HG02885 (cell line): ENCODE data around the gene GABPB2.
A peak's percentile ranks its signal among the peaks of the same experiment; 100 is the strongest.

Experiments
- ATAC-seq: cut with Tn5 transposase; IDR thresholded peaks from one replicate; pipeline ENCODE4 v1.9.1; 2021; ENCODE audit warnings: mild to moderate bottlenecking; ENCODE audit not compliant: unreplicated experiment, poor library complexity

GABPB2 gene

DNA sequence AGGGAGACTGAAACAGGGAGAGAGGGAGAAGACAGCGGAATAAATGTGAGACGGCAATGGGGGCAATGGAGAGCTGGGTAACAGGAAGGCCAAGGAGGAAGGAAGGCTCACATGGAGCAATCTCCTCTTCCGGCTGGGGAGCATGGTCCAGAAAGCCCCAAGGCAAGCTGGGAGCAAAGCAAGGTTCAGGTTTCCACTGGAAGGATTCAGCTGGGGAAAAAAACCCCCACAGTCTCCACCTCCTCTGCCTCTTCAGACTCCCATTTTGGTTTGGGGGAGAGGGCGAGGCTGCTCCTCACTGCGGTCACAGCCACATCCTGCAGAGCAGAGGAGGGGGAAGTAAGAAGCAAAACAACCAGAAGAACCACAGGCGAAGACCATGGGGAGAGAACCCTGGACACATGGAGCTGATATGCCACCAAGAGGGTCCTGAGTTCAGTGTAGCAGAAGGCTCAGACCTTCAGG, 86.5 kb downstream of the GABPB2 start:
- no peak for ATAC-seq

DNA sequence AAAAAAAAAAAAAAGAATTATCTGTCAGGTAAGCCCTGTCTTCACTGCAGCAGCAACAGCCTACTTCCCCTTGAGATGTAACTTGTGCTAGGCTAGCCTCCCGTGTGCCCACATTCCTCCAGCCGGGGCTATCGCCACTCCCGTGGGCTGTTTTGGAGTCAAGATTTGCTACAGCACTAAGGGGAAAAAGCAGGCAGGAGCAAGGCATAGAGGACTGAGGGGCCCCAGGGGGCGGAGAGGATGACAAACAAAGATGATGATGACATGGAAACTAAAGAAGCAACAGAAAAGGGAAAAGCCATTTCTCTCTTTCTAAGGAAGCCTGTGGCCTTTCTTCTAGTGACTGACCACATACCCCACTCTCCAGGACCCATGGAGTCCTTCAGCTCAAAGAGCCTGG, 87.8 kb downstream of the GABPB2 start:
- ATAC-seq = no peak

DNA sequence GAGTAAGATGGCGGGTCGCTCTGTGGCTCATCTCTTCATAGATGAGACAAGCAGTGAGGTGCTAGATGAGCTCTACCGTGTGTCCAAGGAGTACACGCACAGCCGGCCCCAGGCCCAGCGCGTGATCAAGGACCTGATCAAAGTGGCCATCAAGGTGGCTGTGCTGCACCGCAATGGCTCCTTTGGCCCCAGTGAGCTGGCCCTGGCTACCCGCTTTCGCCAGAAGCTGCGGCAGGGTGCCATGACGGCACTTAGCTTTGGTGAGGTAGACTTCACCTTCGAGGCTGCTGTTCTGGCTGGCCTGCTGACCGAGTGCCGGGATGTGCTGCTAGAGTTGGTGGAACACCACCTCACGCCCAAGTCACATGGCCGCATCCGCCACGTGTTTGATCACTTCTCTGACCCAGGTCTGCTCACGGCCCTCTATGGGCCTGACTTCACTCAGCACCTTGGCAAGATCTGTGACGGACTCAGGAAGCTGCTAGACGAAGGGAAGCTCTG, 88.2 kb downstream of the GABPB2 start:
- no peak for ATAC-seq

DNA sequence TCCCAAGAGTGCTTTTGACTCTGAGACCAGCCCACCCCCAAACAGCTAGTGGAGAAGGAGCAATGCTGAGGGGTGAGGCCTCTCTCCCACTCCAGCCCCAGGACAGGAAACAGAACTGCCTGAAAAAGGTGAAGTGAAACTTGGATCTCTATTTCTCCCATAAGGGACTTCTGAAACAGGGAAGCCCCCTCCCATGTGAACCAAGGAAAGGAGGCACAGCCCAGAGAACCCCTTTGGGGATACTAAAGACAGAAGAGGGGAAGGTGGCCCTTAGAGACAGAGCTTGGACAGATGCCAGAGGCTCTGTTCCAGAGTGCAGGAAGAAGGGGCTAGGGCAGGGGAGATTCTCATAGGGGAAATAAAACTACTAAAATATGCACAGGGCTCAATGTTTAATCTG, 88.8 kb downstream of the GABPB2 start:
- ATAC-seq = no peak

DNA sequence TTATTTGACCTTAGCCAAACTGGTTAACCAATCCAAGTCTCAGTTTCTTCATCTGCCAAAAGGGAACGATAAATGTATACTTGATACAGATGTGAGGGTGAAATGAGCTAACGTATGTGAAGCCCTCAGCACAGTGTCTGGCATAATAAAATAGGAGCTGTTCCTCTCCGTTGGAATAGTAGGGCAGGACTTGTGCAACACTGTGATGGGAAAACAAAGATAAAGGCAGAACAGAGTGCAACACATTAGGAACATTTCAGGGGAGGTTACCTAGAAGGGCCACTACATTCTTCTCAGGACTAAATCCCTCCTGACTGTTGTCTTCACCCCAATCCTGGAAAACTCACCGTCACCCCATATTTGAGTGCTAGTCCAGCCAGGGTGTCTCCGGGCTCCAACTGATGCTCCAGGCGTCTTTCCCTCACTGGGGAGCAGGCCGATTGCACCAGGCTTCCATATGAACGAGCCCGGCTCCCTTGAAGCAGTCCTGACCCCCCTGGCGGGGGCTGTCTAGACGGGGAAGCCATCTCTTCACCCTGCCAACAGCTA, 94.2 kb downstream of the GABPB2 start:
- ATAC-seq = no peak

DNA sequence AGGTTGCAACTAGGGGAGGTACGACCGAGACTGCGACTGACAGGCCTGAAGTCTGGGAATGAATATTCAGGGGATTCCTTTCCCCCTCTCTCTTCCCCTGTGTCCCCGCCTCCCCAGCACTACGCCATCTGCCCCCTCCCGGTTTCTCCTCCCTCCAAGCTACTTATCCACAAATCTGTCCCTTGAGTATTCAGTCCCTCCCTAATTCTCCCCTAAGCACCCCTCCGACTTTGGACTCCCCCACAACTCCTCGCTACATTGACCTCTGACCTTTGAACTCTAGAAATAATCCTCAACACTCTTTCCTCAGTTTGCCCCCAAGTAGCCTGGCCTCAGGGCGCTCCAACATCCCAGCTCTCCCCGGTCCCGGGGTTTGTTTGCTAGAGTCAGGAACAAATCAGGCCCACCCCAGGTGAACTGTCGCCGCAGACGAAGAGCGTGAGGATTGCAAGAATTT, 94.7 kb downstream of the GABPB2 start:
- no peak for ATAC-seq

DNA sequence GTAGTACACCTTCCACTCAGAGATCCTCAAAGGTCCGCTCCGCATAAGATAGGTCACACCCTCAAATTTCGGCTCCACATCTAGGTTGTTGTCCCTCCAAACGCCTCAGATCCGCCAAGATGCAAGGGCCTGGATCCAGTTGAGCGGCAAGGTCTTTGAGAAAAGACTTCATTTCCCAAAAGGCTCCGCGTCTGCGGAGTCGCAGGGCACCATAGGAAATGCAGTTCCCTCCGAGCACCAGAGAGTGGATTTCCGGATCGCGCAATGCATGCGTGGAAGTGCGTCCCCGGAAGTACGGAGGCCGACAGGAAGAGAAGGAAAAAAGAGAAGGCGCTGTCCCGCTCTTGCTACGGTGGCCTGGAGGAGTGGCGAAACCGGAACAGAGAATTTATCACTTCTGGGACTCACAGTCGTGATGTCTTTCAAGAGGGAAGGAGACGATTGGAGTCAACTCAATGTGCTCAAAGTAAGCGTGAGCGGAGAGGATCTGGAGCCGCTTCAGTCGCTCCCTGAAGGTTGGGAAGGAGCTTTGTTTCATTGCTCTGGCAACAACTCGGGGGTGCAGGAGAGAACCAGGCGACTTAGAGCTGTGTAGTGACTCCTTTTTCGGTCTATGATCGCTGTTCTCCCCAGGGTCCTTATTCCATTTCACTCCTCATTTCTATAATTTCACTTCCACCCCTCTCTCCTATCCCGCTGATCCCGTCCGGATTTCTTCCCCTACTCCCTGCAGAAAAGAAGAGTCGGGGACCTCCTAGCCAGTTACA, 95.4 kb downstream of the GABPB2 start, which contains the start of the genes LYSMD1 and SCNM1:
LYSMD1 (minus strand) TSS at position 165 of the 767 bp plus-strand sequence. CDS start 644 bp downstream, outside the sequence.
SCNM1 (plus strand) TSS at position 407 of the 767 bp plus-strand sequence; CDS start at position 416, 9 bp downstream.
- peak; percentile 89 for ATAC-seq

DNA sequence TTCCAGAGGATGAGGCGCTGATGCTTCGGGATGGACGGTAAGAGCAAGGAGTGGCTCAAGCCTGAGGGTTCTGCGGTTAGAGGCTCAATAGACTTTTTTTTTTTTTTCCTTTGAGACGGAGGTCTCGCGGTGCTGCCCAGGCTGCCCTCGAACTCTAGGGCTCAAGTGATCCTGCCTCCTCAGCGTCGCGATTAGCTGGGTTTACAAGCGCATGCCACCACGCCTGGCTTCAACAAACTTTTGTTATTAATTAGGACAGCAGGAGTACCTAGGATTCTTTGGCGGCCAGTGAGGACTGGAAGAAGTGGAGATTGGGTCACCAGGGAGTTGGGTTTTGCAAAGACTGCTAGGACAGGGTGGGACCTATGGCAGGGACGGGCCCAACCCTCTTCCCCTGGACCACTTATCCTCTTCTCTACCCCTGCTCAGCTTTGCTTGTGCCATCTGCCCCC, 96.0 kb downstream of the GABPB2 start:
- ATAC-seq = no peak

DNA sequence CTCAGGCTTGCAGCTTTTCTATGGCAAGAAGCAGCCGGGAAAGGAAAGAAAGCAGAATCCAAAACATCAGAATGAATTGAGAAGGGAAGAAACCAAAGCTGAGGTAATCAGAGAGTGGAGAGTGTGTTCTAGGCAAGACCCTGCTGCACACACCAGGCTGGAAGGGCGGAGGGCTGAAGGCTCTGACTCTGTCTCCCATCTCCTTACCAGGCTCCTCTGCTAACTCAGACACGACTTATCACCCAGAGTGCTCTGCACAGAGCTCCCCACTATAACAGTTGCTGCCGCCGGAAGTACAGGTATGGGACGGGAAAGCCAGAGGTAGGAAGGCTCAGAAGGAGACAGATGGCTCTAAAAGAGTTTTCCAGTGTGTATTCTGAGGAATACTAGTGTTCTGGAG, 96.6 kb downstream of the GABPB2 start:
- ATAC-seq = no peak

DNA sequence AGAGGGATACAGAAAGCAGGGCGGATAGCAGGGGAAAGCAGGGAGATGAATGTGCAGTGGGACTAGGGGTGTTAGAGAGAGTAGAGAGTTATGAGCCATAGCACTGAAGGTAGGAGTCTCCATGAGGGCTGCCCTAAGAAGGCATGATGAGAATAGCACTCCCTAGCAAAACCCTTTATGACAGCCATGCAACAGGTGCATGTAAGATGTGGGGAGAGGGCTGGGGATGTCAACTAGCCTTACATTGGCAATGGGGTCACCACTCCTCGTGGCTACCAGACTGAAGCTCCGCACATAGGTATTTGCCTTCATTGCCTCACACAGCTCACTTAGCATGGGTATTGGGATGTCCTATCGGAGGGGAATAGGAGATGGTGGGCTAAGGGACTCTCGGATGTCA, 100.6 kb downstream of the GABPB2 start:
- ATAC-seq = no peak
